Natural killer cell (primary cell): ENCODE data around the gene OTUD3. TPM values are rescaled to one million over a fixed set of nuclear protein-coding genes. Genes with fewer than 3 reads are reported as not detected.

ENCODE experiments used
- ATAC-seq, 3 donors: fragments of 150-1000 bp in 2 of 3; fragments of 200-7000 bp in 1 of 3; cut with Tn5 transposase; 1 replicate in 1 of 3; 2 replicates in 2 of 3; pipeline ENCODE4 v1.10.0; 2021; ENCODE audit warnings: mild to moderate bottlenecking in 2 of 3, moderate library complexity in 2 of 3
- DNase-seq, 2 donors: peaks; one replicate each; pipeline versions ENCODE4 v3.0.0 to v3.0.0-alpha.2; 2013 to 2021; ENCODE audit warnings: mixed read lengths in 1 of 2
- H3K27ac ChIP-seq: one replicate; pipeline ENCODE4 v1.5.1; 2013; ENCODE audit warnings: mild to moderate bottlenecking, low read length
- H3K27me3 ChIP-seq: one replicate; pipeline ENCODE4 v1.6.1; 2013; ENCODE audit warnings: low read length; ENCODE audit not compliant: control insufficient read depth, insufficient read depth
- H3K36me3 ChIP-seq: one replicate; pipeline ENCODE4 v1.6.1; 2013; ENCODE audit warnings: low read length; ENCODE audit not compliant: control insufficient read depth, insufficient read depth
- H3K4me1 ChIP-seq: one replicate; pipeline ENCODE4 v1.6.1; 2013; ENCODE audit warnings: low read length; ENCODE audit not compliant: control insufficient read depth, insufficient read depth
- H3K4me3 ChIP-seq: one replicate; pipeline ENCODE4 v1.5.1; 2013; ENCODE audit warnings: low read length
- H3K9me3 ChIP-seq: one replicate; pipeline ENCODE4 v1.6.1; 2013; ENCODE audit warnings: low read length; ENCODE audit not compliant: control insufficient read depth, insufficient read depth
- H3K27ac Mint-ChIP-seq, 2 donors: one replicate each; pipeline ENCODE4 v1.8.0; 2022; ENCODE audit warnings: mild to moderate bottlenecking in 2 of 2, mixed read lengths in 2 of 2, moderate library complexity in 1 of 2
- H3K27me3 Mint-ChIP-seq, 2 donors: one replicate each; pipeline ENCODE4 v1.8.0; 2022; ENCODE audit warnings: low read depth in 2 of 2, mixed read lengths in 2 of 2
- H3K36me3 Mint-ChIP-seq: one replicate; pipeline ENCODE4 v1.8.0; 2022; ENCODE audit warnings: mixed read lengths
- H3K4me1 Mint-ChIP-seq, 2 donors: one replicate each; pipeline ENCODE4 v1.8.0; 2022; ENCODE audit warnings: mixed read lengths in 2 of 2
- H3K4me3 Mint-ChIP-seq: one replicate; pipeline ENCODE4 v1.8.0; 2022; ENCODE audit warnings: mild to moderate bottlenecking, moderate library complexity, mixed read lengths
- H3K9me3 Mint-ChIP-seq, 2 donors: one replicate each; pipeline ENCODE4 v1.8.0; 2022; ENCODE audit warnings: mixed read lengths in 2 of 2
- WGBS: methylation state at CpG from one replicate; pipeline ENCODE4 v1.1.7; 2013; ENCODE audit warnings: missing lambda C conversion rate; ENCODE audit not compliant: insufficient coverage; 5-methylcytosine and 5-hydroxymethylcytosine counted together
- intact Hi-C: fragments of 100-400 bp; cut with micrococcal nuclease; formaldehyde crosslinking; loops from one replicate; pipeline ENCODE4 v1.14.2; 2022
- total RNA-seq, 4 donors: library from RNA; stranded (reverse); fragments of 120-200 nt in 1 of 4; gene quantifications; one replicate each; pipeline versions ENCODE4 v1.2.3 to v1.2.4, GENCODE V29; 2013 to 2022
- TF ChIP-seq, protein P1 (sequence below): fragments of 200-600 bp; IDR thresholded peaks from one replicate; pipeline ENCODE4 v1.8.0; 2022; ENCODE audit warnings: antibody characterized with exemption

The OTUD3 gene
- total RNA-seq, 3 donors from 2014 or later (not counting 1 experiment from before 2014, with no cell fraction given) = 10.5 to 21.8 (median 19.0) TPM

DNA sequence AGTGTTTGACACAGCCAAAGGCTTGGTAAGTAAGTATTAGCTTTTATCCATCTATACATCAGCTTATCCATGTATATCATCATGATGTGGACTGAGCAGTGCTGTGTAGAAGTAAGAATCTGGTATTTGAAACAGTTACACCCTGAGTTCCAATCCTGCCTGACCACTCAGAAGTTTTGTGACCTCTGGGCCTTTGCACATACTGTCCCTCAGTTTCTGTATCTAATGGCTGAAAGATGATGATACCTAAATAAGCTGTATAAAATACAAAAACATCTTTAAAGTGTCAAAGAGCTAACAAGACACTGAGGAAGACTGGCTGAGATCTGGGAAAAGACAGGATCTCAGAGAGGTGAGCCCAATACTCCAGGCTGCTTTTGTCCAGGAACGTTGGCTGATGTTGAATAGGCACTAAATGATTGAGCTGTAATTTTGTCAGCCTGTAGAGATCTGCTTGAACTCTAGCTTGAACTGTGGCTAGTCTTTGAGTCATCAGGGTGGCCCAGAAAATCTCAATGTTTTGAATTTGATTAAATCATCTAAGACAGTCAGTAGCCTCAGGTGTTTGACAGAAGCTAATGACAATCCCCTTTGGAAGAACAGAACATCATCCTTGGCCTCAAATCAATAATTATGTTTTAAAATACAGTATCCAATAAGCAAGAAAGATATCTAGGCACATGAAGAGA lies 20.2 kb upstream of the OTUD3 start:
- Histone ChIP-seq H3K36me3 (no peaks in the 10 kb centered on the region), H3K4me3 (no peak overlapping the region), H3K27me3 (peaks cover 5% of the 10 kb centered on the region), H3K27ac (no peak overlapping the region), H3K9me3 (no peaks in the 10 kb centered on the region), H3K4me1 (no peaks in the 10 kb centered on the region)
- no peaks in the 10 kb centered on the region for H3K4me1 Mint-ChIP-seq
- no peak overlapping the region for H3K27ac Mint-ChIP-seq
- 85% methylated on average over 1 of the region's 1 CpG for WGBS
- DNase-seq (no peak), ATAC-seq (no peak)
- TF ChIP-seq, protein P1, sequence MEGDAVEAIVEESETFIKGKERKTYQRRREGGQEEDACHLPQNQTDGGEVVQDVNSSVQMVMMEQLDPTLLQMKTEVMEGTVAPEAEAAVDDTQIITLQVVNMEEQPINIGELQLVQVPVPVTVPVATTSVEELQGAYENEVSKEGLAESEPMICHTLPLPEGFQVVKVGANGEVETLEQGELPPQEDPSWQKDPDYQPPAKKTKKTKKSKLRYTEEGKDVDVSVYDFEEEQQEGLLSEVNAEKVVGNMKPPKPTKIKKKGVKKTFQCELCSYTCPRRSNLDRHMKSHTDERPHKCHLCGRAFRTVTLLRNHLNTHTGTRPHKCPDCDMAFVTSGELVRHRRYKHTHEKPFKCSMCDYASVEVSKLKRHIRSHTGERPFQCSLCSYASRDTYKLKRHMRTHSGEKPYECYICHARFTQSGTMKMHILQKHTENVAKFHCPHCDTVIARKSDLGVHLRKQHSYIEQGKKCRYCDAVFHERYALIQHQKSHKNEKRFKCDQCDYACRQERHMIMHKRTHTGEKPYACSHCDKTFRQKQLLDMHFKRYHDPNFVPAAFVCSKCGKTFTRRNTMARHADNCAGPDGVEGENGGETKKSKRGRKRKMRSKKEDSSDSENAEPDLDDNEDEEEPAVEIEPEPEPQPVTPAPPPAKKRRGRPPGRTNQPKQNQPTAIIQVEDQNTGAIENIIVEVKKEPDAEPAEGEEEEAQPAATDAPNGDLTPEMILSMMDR = no peak
- no peak overlapping the region for H3K4me3 Mint-ChIP-seq
- H3K36me3 Mint-ChIP-seq = no peaks in the 10 kb centered on the region
- intact Hi-C loops = no loop called here
- H3K27me3 Mint-ChIP-seq = peaks cover 26 to 42% of the 10 kb centered on the region in 2 donors
- no peaks in the 10 kb centered on the region for H3K9me3 Mint-ChIP-seq

DNA sequence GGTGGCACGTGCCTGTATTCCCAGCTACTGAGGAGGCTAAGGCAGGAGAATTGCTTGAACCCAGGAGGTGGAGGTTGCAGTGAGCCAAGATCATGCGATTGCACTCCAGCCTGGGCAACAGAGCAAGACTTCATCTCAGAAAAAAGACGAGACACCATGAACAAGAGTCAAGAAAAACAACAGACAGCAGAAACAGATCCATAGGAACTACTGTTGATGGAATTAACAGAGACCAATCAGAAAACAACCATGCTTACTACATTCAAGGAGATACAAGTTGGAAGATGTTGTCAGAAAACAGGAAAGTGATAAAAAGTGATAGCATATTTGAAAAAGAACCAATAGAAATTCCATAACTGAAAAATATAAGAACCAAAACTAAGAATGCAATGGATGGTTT lies 19.3 kb upstream of the OTUD3 start:
- intact Hi-C loops = no loop called here
- TF ChIP-seq, protein P1 = no peak
- Histone ChIP-seq H3K27me3 (peaks cover 5% of the 10 kb centered on the region), H3K4me3 (no peak overlapping the region), H3K27ac (no peak overlapping the region), H3K9me3 (no peaks in the 10 kb centered on the region), H3K4me1 (no peaks in the 10 kb centered on the region), H3K36me3 (no peaks in the 10 kb centered on the region)
- H3K27me3 Mint-ChIP-seq = peaks cover 21 to 39% of the 10 kb centered on the region in 2 donors
- DNase-seq (no peak), ATAC-seq (no peak)
- H3K4me3 Mint-ChIP-seq = no peak overlapping the region
- H3K4me1 Mint-ChIP-seq = no peaks in the 10 kb centered on the region
- no peaks in the 10 kb centered on the region for H3K36me3 Mint-ChIP-seq
- H3K27ac Mint-ChIP-seq = no peak overlapping the region
- WGBS = 80% methylated on average over 3 of the region's 3 CpGs
- H3K9me3 Mint-ChIP-seq = no peaks in the 10 kb centered on the region

DNA sequence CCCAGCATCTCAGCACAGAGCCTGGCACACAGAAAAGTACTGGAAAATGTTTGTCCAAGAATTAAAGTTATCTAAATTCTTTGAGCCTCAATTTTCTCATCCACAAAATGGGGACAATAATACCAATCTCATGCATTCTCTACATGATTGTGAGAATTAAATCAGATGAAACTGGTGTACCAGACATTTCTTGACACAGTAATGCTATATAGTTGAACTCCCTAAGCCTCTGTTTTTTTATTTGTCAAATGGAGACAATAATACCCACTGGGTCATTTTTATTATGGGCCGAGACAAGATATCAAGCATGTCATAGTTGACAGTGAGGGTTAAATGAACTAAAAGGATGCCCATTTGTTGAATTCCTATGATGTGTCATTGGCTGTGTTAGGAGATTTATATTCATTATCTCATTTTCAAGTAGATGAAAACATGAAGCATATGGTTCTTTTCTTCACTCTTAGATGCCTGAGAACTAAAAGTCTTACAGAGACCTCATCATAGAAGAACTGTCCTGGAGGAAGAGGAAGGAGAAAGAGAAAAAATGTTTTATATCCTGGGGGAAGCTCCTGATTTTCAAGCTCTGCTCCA lies 17.5 kb upstream of the OTUD3 start:
- Mint-ChIP-seq H3K9me3 (no peaks in the 10 kb centered on the region), H3K4me1 (no peaks in the 10 kb centered on the region), H3K36me3 (no peaks in the 10 kb centered on the region), H3K4me3 (no peak overlapping the region), H3K27ac (no peak overlapping the region), H3K27me3 (peaks cover 30 to 45% of the 10 kb centered on the region in 2 donors)
- WGBS = 93% methylated on average over 1 of the region's 1 CpG
- H3K9me3 ChIP-seq = no peaks in the 10 kb centered on the region
- no peak for DNase-seq
- H3K4me3 ChIP-seq = no peak overlapping the region
- H3K4me1 ChIP-seq = no peaks in the 10 kb centered on the region
- intact Hi-C loops = no loop called here
- H3K27ac ChIP-seq = no peak overlapping the region
- H3K27me3 ChIP-seq = peaks cover 5% of the 10 kb centered on the region
- TF ChIP-seq, protein P1 = no peak
- no peak for ATAC-seq
- H3K36me3 ChIP-seq = no peaks in the 10 kb centered on the region
